Measurements from ENCODE around the gene AIFM2. TPM values are rescaled to one million over a fixed set of nuclear protein-coding genes. Genes with fewer than 3 reads are reported as not detected.
"Not testable (repeated sequence)": the region's sequence is repeated elsewhere in the genome, so short reads cannot be mapped to it uniquely, and the experiment has no call there.

Gene AIFM2
- total RNA-seq, 4 donors from 2014 or later: 3.3 to 10.0 (median 6.7) TPM

DNA sequence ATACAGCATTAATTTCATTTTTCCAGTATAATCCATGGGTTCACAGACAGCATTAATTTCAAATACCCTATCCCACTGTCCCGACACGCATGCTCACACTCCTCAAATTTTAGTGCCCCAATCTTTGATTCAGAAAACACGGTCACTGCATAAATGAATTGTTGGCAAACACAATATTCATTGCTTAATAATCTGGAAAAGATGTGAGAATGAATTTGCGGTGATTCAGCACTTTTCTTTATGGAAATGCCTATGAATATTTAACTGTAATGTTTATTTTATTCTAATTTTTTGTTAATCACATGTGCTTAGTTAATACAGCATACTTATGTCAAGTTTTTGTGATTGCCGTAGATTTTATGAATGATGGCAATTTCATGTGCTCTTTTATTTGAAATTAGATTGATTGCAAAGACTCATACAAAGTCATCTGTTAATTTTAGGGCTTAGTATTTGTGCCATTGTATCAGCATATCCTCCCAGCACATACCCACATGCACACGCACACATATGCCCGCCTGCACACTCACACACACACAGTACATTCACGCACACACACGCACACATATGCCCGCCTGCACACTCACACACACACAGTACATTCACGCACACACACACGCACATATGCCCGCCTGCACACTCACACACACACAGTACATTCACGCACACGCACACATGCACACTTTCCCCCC is 44.9 kb downstream of the AIFM2 start:
- 83% methylated on average over 15 of the region's 15 CpGs for WGBS
- no peak overlapping the region for H3K27ac ChIP-seq
- TF ChIP-seq POLR2A (IDR thresholded peaks at IDR 0.05) (no peak), POLR2AphosphoS5 (IDR thresholded peaks at IDR 0.05) (no peak), EP300 (IDR thresholded peaks at IDR 0.05) (no peak)
- TF ChIP-seq, protein P1, sequence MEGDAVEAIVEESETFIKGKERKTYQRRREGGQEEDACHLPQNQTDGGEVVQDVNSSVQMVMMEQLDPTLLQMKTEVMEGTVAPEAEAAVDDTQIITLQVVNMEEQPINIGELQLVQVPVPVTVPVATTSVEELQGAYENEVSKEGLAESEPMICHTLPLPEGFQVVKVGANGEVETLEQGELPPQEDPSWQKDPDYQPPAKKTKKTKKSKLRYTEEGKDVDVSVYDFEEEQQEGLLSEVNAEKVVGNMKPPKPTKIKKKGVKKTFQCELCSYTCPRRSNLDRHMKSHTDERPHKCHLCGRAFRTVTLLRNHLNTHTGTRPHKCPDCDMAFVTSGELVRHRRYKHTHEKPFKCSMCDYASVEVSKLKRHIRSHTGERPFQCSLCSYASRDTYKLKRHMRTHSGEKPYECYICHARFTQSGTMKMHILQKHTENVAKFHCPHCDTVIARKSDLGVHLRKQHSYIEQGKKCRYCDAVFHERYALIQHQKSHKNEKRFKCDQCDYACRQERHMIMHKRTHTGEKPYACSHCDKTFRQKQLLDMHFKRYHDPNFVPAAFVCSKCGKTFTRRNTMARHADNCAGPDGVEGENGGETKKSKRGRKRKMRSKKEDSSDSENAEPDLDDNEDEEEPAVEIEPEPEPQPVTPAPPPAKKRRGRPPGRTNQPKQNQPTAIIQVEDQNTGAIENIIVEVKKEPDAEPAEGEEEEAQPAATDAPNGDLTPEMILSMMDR (IDR thresholded peaks at IDR 0.05): no peak
- H3K36me3 ChIP-seq: no peaks in the 10 kb centered on the region
- H3K9me3 ChIP-seq: no peaks in the 10 kb centered on the region
- H3K4me1 ChIP-seq: no peaks in the 10 kb centered on the region
- DNase-seq (ENCODE audit: low spot score in 2 of 2): no peak
- no peaks in the 10 kb centered on the region for H3K27me3 ChIP-seq
- H3K4me3 ChIP-seq: no peak overlapping the region

DNA sequence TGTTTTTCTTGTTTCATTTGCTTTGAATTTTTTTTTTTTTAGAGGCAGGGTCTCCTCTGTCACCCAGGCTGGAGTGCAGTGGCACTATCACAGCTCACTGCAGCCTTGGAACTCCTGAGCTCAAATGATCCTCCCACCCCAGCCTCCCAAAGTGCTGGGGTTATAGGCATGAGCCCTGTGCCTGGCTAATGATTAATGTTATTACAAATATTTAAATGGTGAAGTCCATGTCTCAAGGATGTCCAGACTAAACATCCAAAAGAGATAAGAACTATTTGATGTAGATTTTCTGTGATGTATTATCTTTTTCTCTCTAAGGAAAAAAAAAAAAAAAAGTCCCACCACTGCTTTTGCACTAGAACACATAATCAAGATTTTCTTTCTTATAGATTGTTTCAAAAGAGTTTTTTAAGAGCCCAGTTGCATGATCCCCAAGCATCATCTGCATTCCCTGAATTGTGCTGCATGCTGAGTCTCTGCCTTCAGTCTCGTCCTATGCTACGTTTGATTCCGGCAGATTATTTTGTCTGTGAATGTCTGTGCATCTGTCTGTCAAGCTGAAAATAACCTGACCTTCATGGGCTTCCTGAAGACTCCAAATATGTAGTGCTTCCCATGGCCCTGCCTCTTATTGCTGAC is 46.5 kb downstream of the AIFM2 start:
- DNase-seq (ENCODE audit: low spot score in 2 of 2): no peak
- Histone ChIP-seq H3K36me3 (no peaks in the 10 kb centered on the region), H3K4me3 (no peak overlapping the region), H3K27ac (no peak overlapping the region), H3K9me3 (no peaks in the 10 kb centered on the region), H3K4me1 (no peaks in the 10 kb centered on the region), H3K27me3 (no peaks in the 10 kb centered on the region)
- TF ChIP-seq POLR2A (IDR thresholded peaks at IDR 0.05): no peak
- no peak for TF ChIP-seq POLR2AphosphoS5 (IDR thresholded peaks at IDR 0.05)
- no peak for TF ChIP-seq EP300 (IDR thresholded peaks at IDR 0.05)
- TF ChIP-seq, protein P1 (IDR thresholded peaks at IDR 0.05): no peak
- 99% methylated on average over 3 of the region's 3 CpGs for WGBS

DNA sequence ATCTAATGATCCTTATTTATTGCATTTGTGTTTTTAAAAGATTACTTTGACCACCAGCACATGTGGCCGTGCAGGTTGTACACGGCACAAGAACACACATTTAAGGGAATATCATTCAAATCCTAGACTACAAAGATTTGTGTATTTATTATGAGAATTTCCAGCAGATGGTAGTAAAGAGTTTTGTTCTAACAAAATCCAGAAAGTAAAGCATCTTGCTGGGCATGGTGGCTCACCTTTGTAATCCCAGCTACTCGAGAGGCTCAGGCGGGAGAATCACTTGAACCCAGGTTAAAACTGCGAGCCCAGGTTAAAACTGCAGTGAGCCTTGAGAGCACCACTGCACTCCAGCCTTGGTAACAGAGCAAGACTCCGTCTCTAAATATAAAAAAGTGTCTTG is 48.4 kb downstream of the AIFM2 start:
- Histone ChIP-seq H3K27ac (no peak overlapping the region), H3K36me3 (no peaks in the 10 kb centered on the region), H3K4me1 (no peaks in the 10 kb centered on the region), H3K4me3 (no peak overlapping the region), H3K27me3 (no peaks in the 10 kb centered on the region), H3K9me3 (no peaks in the 10 kb centered on the region)
- WGBS: 91% methylated on average over 6 of the region's 6 CpGs
- DNase-seq (ENCODE audit: low spot score in 2 of 2): no peak
- TF ChIP-seq EP300 (IDR thresholded peaks at IDR 0.05) (no peak), POLR2AphosphoS5 (IDR thresholded peaks at IDR 0.05) (no peak), POLR2A (IDR thresholded peaks at IDR 0.05) (no peak)
- TF ChIP-seq, protein P1 (IDR thresholded peaks at IDR 0.05): no peak

DNA sequence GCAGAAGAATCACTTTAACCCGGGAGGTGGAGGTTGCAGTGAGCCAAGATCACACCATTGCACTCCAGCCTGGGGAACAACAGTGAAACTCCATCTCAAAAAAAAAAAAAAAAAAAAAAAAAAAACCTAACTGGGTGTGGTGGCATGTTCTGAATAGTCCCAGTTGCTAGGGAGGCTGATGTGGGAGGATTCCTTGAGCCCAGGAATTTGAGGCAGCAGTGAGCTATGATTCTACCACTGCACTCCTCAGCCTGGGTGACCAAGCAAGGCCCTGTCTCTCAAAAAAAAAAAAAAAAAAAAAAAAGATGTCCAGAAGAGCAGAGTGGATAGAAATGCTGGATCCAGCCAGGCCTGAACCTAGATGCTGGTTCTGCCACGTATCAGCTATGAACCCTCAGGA is 51.8 kb downstream of the AIFM2 start:
- H3K9me3 ChIP-seq; H3K4me1 ChIP-seq; H3K4me3 ChIP-seq; H3K27ac ChIP-seq; H3K36me3 ChIP-seq; H3K27me3 ChIP-seq; DNase-seq (ENCODE audit: low spot score in 2 of 2): not testable (repeated sequence)
- WGBS: 88% methylated on average over 2 of the region's 2 CpGs

DNA sequence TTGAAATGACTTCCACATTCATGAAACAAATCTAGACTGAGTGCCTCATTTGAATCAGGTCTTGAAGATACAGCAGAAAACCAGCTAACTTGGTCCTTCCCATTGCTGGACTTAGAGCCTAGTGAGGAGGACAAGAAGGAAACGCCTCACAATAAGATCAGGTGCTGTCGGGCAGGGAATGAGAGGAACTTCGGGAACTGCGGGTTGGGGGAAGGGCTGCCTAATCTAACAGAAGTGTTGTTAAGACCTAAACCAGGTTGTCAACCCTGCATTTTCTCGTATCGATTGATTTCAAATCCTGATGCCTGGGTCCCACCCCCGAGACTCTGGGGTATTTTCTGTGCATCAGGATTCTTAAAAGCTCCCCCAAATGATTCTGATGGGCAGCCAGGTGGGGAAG is 53.7 kb downstream of the AIFM2 start:
- 78% methylated on average over 7 of the region's 7 CpGs for WGBS
- TF ChIP-seq EP300 (IDR thresholded peaks at IDR 0.05) (no peak), POLR2A (IDR thresholded peaks at IDR 0.05) (no peak), POLR2AphosphoS5 (IDR thresholded peaks at IDR 0.05) (no peak)
- TF ChIP-seq, protein P1 (IDR thresholded peaks at IDR 0.05): no peak
- H3K27me3 ChIP-seq: no peaks in the 10 kb centered on the region
- H3K4me3 ChIP-seq: no peak overlapping the region
- DNase-seq (ENCODE audit: low spot score in 2 of 2): no peak
- no peaks in the 10 kb centered on the region for H3K9me3 ChIP-seq
- H3K36me3 ChIP-seq: no peaks in the 10 kb centered on the region
- H3K4me1 ChIP-seq: peaks cover 4% of the 10 kb centered on the region
- H3K27ac ChIP-seq: no peak overlapping the region
